H1 (cell line): ENCODE measurements around the gene MYH3.

Experiments used
- BRCA1 ChIP-seq: IDR thresholded peaks from 2 replicates; pipeline ENCODE4 v1.6.1; 2012; ENCODE audit warnings: low read depth, low read length, improper control_type of control experiment
- CHD2 ChIP-seq: IDR thresholded peaks from 2 replicates; pipeline ENCODE4 v1.6.1; 2012; ENCODE audit warnings: low read length, improper control_type of control experiment
- KDM5A ChIP-seq: fragments of 200-600 bp; IDR thresholded peaks from 2 replicates; pipeline ENCODE4 v1.7.1; 2012; ENCODE audit warnings: mild to moderate bottlenecking, low read length, inconsistent platforms, mixed read lengths
- POLR2AphosphoS5 ChIP-seq: IDR thresholded peaks from 2 replicates; pipeline ENCODE4 v1.6.1; 2011; ENCODE audit warnings: low read depth, low read length
- TBP ChIP-seq: IDR thresholded peaks from 2 replicates; pipeline ENCODE4 v1.6.1; 2011; ENCODE audit warnings: low read depth, low read length, improper control_type of control experiment
- TF ChIP-seq, protein P1 (sequence below), 3 experiments: IDR thresholded peaks; 1 replicate in 2 of 3; 2 replicates in 1 of 3; pipeline versions ENCODE4 v1.5.1 to v1.6.1; 2011; ENCODE audit warnings: low read length in 3 of 3, mild to moderate bottlenecking in 3 of 3, inconsistent platforms in 2 of 3, low read depth in 1 of 3, moderate library complexity in 1 of 3; ENCODE audit not compliant: insufficient read depth in 1 of 3; ENCODE audit errors: control extremely low read depth in 1 of 3

DNA sequence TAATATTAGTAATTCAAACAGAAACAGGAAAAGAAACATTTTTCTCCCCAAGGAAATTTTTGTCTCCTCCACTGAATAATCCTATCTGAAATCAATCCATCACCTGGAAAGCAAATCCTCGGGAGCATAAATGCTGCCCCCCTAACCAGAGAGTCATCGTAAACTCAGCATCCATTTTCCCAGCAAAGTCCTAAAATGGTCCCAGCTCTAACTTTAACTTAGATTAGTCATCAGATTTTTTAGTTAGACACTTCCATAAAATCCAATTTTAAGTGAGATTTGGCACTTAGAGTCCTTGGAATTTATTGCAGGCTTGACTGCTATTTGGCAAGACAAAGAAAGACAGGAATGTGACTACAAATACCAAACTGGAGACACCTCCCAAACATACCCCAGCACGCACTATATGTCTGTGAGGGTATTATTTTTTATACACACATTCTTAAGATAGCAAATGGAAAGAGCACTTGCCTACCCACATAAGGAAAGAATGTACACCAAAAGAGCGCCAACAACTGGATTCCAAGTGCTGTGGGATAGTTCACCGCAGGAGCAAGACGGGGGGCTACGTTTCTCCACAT is 24.8 kb upstream of the MYH3 start:
- no peak for TF ChIP-seq BRCA1
- TF ChIP-seq POLR2AphosphoS5 = no peak
- TF ChIP-seq, protein P1, sequence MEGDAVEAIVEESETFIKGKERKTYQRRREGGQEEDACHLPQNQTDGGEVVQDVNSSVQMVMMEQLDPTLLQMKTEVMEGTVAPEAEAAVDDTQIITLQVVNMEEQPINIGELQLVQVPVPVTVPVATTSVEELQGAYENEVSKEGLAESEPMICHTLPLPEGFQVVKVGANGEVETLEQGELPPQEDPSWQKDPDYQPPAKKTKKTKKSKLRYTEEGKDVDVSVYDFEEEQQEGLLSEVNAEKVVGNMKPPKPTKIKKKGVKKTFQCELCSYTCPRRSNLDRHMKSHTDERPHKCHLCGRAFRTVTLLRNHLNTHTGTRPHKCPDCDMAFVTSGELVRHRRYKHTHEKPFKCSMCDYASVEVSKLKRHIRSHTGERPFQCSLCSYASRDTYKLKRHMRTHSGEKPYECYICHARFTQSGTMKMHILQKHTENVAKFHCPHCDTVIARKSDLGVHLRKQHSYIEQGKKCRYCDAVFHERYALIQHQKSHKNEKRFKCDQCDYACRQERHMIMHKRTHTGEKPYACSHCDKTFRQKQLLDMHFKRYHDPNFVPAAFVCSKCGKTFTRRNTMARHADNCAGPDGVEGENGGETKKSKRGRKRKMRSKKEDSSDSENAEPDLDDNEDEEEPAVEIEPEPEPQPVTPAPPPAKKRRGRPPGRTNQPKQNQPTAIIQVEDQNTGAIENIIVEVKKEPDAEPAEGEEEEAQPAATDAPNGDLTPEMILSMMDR (IDR thresholded peaks at IDR 0.05; ENCODE audit: control extremely low read depth in 1 of 3, insufficient read depth in 1 of 3, low read depth in 1 of 3, low read length in 3 of 3) = no peak
- no peak for TF ChIP-seq KDM5A
- TF ChIP-seq CHD2 = no peak
- no peak for TF ChIP-seq TBP
